ENCODE results near the gene NOP14. TPM values are rescaled to one million over a fixed set of nuclear protein-coding genes. Genes with fewer than 3 reads are reported as not detected.
A peak's percentile ranks its signal among the peaks of the same experiment; 100 is the strongest.

Gene NOP14
- total RNA-seq, 2 donors from 2014 or later = 16.0 to 17.8 TPM

- H3K36me3 ChIP-seq = peaks cover 0 to 6% of the 10 kb centered on the region in 2 donors
- H3K27ac ChIP-seq = no peak overlapping the region
- no peaks in the 10 kb centered on the region for H3K9me3 ChIP-seq
- TF ChIP-seq POLR2A (IDR thresholded peaks at IDR 0.05) = no peak
- TF ChIP-seq, protein P1, sequence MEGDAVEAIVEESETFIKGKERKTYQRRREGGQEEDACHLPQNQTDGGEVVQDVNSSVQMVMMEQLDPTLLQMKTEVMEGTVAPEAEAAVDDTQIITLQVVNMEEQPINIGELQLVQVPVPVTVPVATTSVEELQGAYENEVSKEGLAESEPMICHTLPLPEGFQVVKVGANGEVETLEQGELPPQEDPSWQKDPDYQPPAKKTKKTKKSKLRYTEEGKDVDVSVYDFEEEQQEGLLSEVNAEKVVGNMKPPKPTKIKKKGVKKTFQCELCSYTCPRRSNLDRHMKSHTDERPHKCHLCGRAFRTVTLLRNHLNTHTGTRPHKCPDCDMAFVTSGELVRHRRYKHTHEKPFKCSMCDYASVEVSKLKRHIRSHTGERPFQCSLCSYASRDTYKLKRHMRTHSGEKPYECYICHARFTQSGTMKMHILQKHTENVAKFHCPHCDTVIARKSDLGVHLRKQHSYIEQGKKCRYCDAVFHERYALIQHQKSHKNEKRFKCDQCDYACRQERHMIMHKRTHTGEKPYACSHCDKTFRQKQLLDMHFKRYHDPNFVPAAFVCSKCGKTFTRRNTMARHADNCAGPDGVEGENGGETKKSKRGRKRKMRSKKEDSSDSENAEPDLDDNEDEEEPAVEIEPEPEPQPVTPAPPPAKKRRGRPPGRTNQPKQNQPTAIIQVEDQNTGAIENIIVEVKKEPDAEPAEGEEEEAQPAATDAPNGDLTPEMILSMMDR (IDR thresholded peaks at IDR 0.05) = no peak
- no peak for TF ChIP-seq POLR2AphosphoS5 (IDR thresholded peaks at IDR 0.05)
- H3K4me3 ChIP-seq = no peak overlapping the region
- intact Hi-C loops (cut with DNase I) = no loop called here
- 90% methylated on average over 8 of the region's 8 CpGs for WGBS
- H3K4me1 ChIP-seq (replicated peaks) = peaks cover 9% of the 10 kb centered on the region
- no peaks in the 10 kb centered on the region for H3K27me3 ChIP-seq (replicated peaks; ENCODE audit: insufficient read depth)
- no peak for DNase-seq (ENCODE audit: low spot score)
Measured at GRCh38 chr4:2909583-2909982, 53.6 kb downstream of the NOP14 start.

- intact Hi-C loops (cut with DNase I) = no loop called here
- Histone ChIP-seq H3K4me1 (replicated peaks) (peaks cover 9% of the 10 kb centered on the region), H3K27ac (peak overlapping the region; percentile 14 to 63), H3K9me3 (no peaks in the 10 kb centered on the region), H3K36me3 (peaks cover 0 to 6% of the 10 kb centered on the region in 2 donors), H3K4me3 (no peak overlapping the region), H3K27me3 (replicated peaks; ENCODE audit: insufficient read depth) (no peaks in the 10 kb centered on the region)
- TF ChIP-seq POLR2AphosphoS5 (IDR thresholded peaks at IDR 0.05) (no peak), POLR2A (IDR thresholded peaks at IDR 0.05) (no peak)
- TF ChIP-seq, protein P1 (IDR thresholded peaks at IDR 0.05) = no peak
- WGBS = 72% methylated on average over 7 of the region's 7 CpGs
- DNase-seq (ENCODE audit: low spot score) = no peak
Measured at GRCh38 chr4:2908686-2909085, 54.5 kb downstream of the NOP14 start.

DNA sequence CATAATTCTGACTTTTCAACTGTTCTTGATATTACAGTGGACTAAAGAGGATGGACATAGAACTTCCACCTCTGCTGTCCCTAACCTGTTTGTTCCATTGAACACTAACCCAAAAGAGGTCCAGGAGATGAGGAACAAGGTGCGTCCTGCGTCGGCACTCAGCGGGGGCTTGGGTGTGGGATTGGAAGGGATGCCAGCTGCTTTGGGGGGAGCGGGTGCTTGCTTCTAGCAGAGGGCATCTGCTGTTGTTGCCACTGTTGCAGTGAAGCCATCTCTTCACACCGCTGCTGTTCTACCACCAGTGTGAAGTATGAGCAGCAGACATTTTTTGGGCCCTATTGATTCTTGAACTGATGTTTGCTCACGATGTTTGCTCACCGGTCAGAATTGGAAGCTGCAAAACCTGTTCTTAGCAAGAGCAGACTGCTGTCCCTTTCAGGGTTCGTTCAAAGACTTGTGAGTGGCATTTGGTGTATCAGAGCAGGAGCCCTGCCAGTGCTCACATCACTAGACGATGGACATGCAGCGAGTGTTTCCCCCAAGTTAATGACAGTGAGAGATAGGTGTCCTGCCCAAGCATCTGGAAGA lies 55.4 kb downstream of the NOP14 start:
- Histone ChIP-seq H3K27ac (peak overlapping the region; percentile 11 to 63), H3K4me3 (no peak overlapping the region), H3K9me3 (no peaks in the 10 kb centered on the region), H3K27me3 (replicated peaks; ENCODE audit: insufficient read depth) (no peaks in the 10 kb centered on the region), H3K36me3 (peaks cover 0 to 6% of the 10 kb centered on the region in 2 donors), H3K4me1 (replicated peaks) (peaks cover 9% of the 10 kb centered on the region)
- TF ChIP-seq POLR2A (IDR thresholded peaks at IDR 0.05) (no peak), POLR2AphosphoS5 (IDR thresholded peaks at IDR 0.05) (peak; percentile 73)
- TF ChIP-seq, protein P1 (IDR thresholded peaks at IDR 0.05) = no peak
- intact Hi-C loops (cut with DNase I) = no loop called here
- DNase-seq (ENCODE audit: low spot score) = peak; percentile 64
- 53% methylated on average over 11 of the region's 11 CpGs for WGBS

GRCh38 chr4:2907226-2907625 lies 56.0 kb downstream of the NOP14 start:
- TF ChIP-seq POLR2A (IDR thresholded peaks at IDR 0.05) = no peak
- TF ChIP-seq, protein P1 (IDR thresholded peaks at IDR 0.05) = no peak
- no peak for TF ChIP-seq POLR2AphosphoS5 (IDR thresholded peaks at IDR 0.05)
- peaks cover 9% of the 10 kb centered on the region for H3K4me1 ChIP-seq (replicated peaks)
- H3K4me3 ChIP-seq = no peak overlapping the region
- WGBS = 82% methylated on average over 4 of the region's 4 CpGs
- H3K36me3 ChIP-seq = peaks cover 0 to 6% of the 10 kb centered on the region in 2 donors
- peak overlapping the region; percentile 11 to 63 for H3K27ac ChIP-seq
- intact Hi-C loops (cut with DNase I) = no loop called here
- no peak for DNase-seq (ENCODE audit: low spot score)
- no peaks in the 10 kb centered on the region for H3K9me3 ChIP-seq
- H3K27me3 ChIP-seq (replicated peaks; ENCODE audit: insufficient read depth) = no peaks in the 10 kb centered on the region

- peaks cover 0 to 6% of the 10 kb centered on the region in 2 donors for H3K36me3 ChIP-seq
- no peaks in the 10 kb centered on the region for H3K27me3 ChIP-seq (replicated peaks; ENCODE audit: insufficient read depth)
- TF ChIP-seq POLR2AphosphoS5 (IDR thresholded peaks at IDR 0.05) = peak; percentile 52
- TF ChIP-seq, protein P1 (IDR thresholded peaks at IDR 0.05) = no peak
- H3K4me3 ChIP-seq = no peak overlapping the region
- 50% methylated on average over 8 of the region's 8 CpGs for WGBS
- H3K27ac ChIP-seq = peak overlapping the region; percentile 47 to 63
- peaks cover 9% of the 10 kb centered on the region for H3K4me1 ChIP-seq (replicated peaks)
- no peak for DNase-seq (ENCODE audit: low spot score)
- intact Hi-C loops (cut with DNase I) = no loop called here
- H3K9me3 ChIP-seq = no peaks in the 10 kb centered on the region
Measured at GRCh38 chr4:2906218-2906617, 57.0 kb downstream of the NOP14 start.
